Gastrocnemius medialis (tissue), 4 donors: ENCODE results near the gene NPTX1. TPM values are rescaled to one million over a fixed set of nuclear protein-coding genes. Genes with fewer than 3 reads are reported as not detected.

Experiments
- ATAC-seq, 2 donors: fragments of 150-250 bp; one replicate each; pipeline ENCODE4 v1.9.1; 2016
- DNase-seq, 2 donors: peaks; one replicate each; pipeline ENCODE4 v3.0.0-alpha.2; 2019
- H3K27ac ChIP-seq, 4 donors: fragments of 200-600 bp; sonication (generic); 1 replicate in 1 of 4; 2 replicates in 3 of 4; pipeline ENCODE4 v1.5.1; 2016 to 2018; ENCODE audit warnings: mild to moderate bottlenecking in 2 of 4, moderate library complexity in 1 of 4
- H3K27me3 ChIP-seq, 3 donors: fragments of 200-600 bp; sonication (generic) in 2 of 3; 1 replicate in 1 of 3; 2 replicates in 2 of 3; pipeline versions ENCODE4 v1.5.1 to v1.6.0; 2016 to 2019; ENCODE audit warnings: mild to moderate bottlenecking in 1 of 3, moderate library complexity in 1 of 3
- H3K36me3 ChIP-seq, 2 donors: fragments of 200-600 bp; sonication (generic) in 1 of 2; one replicate each; pipeline ENCODE4 v1.5.1; 2017 to 2018
- H3K4me1 ChIP-seq, 2 donors: fragments of 200-600 bp; sonication (generic) in 1 of 2; one replicate each; pipeline ENCODE4 v1.5.1; 2016 to 2017; ENCODE audit warnings: mild to moderate bottlenecking in 2 of 2
- H3K4me3 ChIP-seq, 4 donors: fragments of 200-600 bp; sonication (generic) in 3 of 4; 1 replicate in 1 of 4; 2 replicates in 3 of 4; pipeline ENCODE4 v1.5.1; 2016 to 2019; ENCODE audit warnings: mild to moderate bottlenecking in 2 of 4
- H3K9me3 ChIP-seq, 3 donors: fragments of 200-600 bp; sonication (generic) in 2 of 3; 1 replicate in 1 of 3; 2 replicates in 2 of 3; pipeline ENCODE4 v1.5.1; 2016 to 2019
- CTCF ChIP-seq, 5 experiments: fragments of 450-650 bp in 3 of 5; fragments of 200-600 bp in 2 of 5; sonication (generic) in 2 of 5; IDR thresholded peaks in 4 of 5; conservative IDR thresholded peaks in 1 of 5; 1 replicate in 4 of 5; 2 replicates in 1 of 5; pipeline ENCODE4 v1.5.1; 2016 to 2019; ENCODE audit warnings: antibody characterized with exemption in 5 of 5, mild to moderate bottlenecking in 3 of 5, moderate library complexity in 3 of 5
- POLR2A ChIP-seq, 2 donors: fragments of 450-650 bp; IDR thresholded peaks; one replicate each; pipeline ENCODE4 v1.6.1; 2017; ENCODE audit warnings: antibody characterized with exemption in 2 of 2, mild to moderate bottlenecking in 2 of 2, moderate library complexity in 2 of 2
- in situ Hi-C, 4 donors: fragments of 200-750 bp; cut with MboI; loops; one replicate each; pipeline versions ENCODE4 v1.15.0 to v1.8.0; 2017; ENCODE audit warnings: low sequenced_read_pairs in 4 of 4
- intact Hi-C: fragments of 100-400 bp; cut with DNase I; formaldehyde crosslinking; loops from one replicate; pipeline ENCODE4 v1.15.1; 2023; ENCODE audit warnings: low total_unique reads
- total RNA-seq, 4 donors: library from RNA; depleted of rRNA; stranded (reverse); fragments of >200 nt; gene quantifications; one replicate each; pipeline versions ENCODE4 v1.1.0 to v1.2.3, GENCODE V29; 2016

NPTX1 gene, protein sequence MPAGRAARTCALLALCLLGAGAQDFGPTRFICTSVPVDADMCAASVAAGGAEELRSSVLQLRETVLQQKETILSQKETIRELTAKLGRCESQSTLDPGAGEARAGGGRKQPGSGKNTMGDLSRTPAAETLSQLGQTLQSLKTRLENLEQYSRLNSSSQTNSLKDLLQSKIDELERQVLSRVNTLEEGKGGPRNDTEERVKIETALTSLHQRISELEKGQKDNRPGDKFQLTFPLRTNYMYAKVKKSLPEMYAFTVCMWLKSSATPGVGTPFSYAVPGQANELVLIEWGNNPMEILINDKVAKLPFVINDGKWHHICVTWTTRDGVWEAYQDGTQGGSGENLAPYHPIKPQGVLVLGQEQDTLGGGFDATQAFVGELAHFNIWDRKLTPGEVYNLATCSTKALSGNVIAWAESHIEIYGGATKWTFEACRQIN
- 1 to 10 TPM in 1 of 4 donors, under 1 TPM in 3; 0.07 to 2.4 (median 0.21) TPM for total RNA-seq

- in situ Hi-C loops (no loop called here), intact Hi-C loops (loop anchor here (5.0 kb wide), 3 partner anchors 49 to 421 kb away; no protein-coding TSS in a partner anchor)
- Histone ChIP-seq H3K4me1 (peaks cover 24 to 32% of the 10 kb centered on the region in 2 donors), H3K27ac (no peak within 1 kb of the TSS), H3K27me3 (peaks cover 66 to 78% (median 76%) of the 10 kb centered on the region in 3 donors), H3K4me3 (peak within 1 kb of the TSS; percentile 40 to 61 (median 45)), H3K36me3 (no peaks in the 10 kb centered on the region), H3K9me3 (no peaks in the 10 kb centered on the region)
- peak in 1 of 2 donors; percentile 40 for TF ChIP-seq POLR2A (IDR thresholded peaks at IDR 0.05)
- TF ChIP-seq CTCF (IDR thresholded peaks at IDR 0.05 in 4 of 5, conservative IDR thresholded peaks at IDR 0.05 in 1 of 5): no peak
- ATAC-seq (peak; percentile 21 to 36), DNase-seq (no peak)
Observed at GRCh38 chr17:80475910-80476876, at the start of gene NPTX1. Gene NPTX1 (minus strand): TSS chr17:80476607. CDS start chr17:80476446, 161 bp downstream.

DNA sequence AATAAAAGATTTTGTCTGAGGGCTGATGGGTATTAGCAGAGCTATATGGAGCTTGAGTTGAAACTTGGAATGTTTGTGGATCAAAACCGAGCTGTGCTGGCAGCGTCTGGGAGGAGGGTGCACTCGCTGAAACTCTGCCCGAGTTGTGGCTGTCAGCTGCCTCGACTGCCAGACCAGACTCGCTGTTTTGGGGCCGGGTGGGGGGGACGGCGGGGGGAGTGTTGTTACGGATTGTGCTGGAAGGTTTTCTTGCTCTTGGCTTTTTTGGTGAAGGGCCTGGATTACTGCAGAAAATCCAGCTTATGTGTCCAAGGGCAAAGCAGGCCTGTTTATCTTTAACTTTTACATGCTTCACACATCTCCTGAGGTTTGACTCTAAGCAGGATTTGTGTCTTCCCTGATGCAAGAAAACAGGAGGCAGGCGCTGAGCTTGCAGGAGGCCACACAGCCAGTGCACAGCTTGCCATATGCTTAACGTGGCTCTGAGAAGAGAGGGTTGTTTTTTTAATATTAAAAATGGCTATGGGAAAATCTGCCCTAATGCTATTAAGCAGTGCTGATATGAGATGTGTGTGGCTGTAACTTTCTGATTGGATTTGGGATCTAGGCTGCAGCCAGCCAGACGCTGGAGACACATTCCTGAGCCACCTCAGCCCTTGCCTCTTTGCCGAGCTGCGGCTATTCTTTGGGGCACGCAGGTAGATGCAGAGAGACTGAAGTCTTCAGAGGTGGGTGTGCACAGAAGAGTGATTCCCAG lies 47.7 kb upstream of the NPTX1 start:
- Histone ChIP-seq H3K36me3 (no peaks in the 10 kb centered on the region), H3K9me3 (no peaks in the 10 kb centered on the region), H3K4me1 (peaks cover 3 to 6% of the 10 kb centered on the region in 2 donors), H3K27me3 (no peaks in the 10 kb centered on the region), H3K4me3 (no peak overlapping the region), H3K27ac (no peak overlapping the region)
- ATAC-seq (no peak), DNase-seq (no peak)
- no peak for TF ChIP-seq POLR2A (IDR thresholded peaks at IDR 0.05)
- no peak for TF ChIP-seq CTCF (IDR thresholded peaks at IDR 0.05 in 4 of 5, conservative IDR thresholded peaks at IDR 0.05 in 1 of 5)
- in situ Hi-C loops: no loop called here
- intact Hi-C loops: no loop called here

- intact Hi-C loops (no loop called here), in situ Hi-C loops (no loop called here)
- Histone ChIP-seq H3K27ac (no peak overlapping the region), H3K4me3 (no peak overlapping the region), H3K4me1 (peaks cover 0 to under 1% of the 10 kb centered on the region in 2 donors), H3K27me3 (no peaks in the 10 kb centered on the region), H3K9me3 (no peaks in the 10 kb centered on the region), H3K36me3 (no peaks in the 10 kb centered on the region)
- ATAC-seq: no peak
- TF ChIP-seq CTCF (IDR thresholded peaks at IDR 0.05 in 4 of 5, conservative IDR thresholded peaks at IDR 0.05 in 1 of 5) (no peak), POLR2A (IDR thresholded peaks at IDR 0.05) (no peak)
- DNase-seq: no peak
Observed at GRCh38 chr17:80523054-80523744, 46.8 kb upstream of the NPTX1 start.
